ENCODE measurements around the gene TREML2.

Gene TREML2

DNA sequence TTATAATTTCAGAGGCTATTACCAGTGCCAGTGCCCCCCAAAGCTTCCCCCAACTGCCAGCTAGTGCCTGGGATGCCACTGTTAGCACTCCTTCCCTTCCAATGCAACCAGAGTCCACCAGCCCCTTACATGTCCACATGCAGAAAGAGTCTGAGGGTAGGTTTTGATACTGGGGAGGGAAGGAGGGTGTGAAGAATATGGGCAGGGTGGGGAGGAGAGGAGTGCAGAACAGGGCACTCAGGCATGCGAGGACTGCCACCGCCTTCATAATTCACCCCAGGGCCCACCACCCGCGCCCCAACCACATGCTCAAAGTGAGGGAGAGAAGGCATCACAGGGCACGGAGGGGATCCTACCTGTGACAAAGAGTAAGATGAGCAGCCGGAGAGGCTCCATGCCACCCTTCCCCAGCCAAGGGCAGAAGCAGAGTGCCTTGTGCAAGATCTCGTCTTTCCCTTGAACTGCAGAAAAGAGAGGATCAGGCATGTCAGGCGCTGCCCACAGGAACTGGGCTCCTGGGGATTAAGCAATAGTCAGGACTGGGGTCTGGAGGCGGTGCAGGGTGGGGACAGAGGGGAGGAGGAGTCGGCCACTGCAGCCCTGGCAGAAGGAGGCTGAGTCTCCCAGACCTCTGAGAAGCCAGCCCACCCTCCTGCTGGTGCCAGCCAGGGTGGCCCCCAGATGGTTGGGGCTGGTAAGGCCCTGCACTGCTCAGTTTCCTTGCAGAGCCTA, 38.1 kb downstream of the TREML2 start, which contains the start of gene TREM2:
Gene TREM2 (minus strand): TSS at position 430 of the 732 bp plus-strand sequence. CDS start 34 bp downstream, at position 396.
- TF ChIP-seq, protein P1, sequence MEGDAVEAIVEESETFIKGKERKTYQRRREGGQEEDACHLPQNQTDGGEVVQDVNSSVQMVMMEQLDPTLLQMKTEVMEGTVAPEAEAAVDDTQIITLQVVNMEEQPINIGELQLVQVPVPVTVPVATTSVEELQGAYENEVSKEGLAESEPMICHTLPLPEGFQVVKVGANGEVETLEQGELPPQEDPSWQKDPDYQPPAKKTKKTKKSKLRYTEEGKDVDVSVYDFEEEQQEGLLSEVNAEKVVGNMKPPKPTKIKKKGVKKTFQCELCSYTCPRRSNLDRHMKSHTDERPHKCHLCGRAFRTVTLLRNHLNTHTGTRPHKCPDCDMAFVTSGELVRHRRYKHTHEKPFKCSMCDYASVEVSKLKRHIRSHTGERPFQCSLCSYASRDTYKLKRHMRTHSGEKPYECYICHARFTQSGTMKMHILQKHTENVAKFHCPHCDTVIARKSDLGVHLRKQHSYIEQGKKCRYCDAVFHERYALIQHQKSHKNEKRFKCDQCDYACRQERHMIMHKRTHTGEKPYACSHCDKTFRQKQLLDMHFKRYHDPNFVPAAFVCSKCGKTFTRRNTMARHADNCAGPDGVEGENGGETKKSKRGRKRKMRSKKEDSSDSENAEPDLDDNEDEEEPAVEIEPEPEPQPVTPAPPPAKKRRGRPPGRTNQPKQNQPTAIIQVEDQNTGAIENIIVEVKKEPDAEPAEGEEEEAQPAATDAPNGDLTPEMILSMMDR (IDR thresholded peaks at IDR 0.05; ENCODE audit: low read depth, low read length) = no peak
- no peak within 1 kb of the TSS for H3K4me3 ChIP-seq (ENCODE audit: low read depth, low read length)

DNA sequence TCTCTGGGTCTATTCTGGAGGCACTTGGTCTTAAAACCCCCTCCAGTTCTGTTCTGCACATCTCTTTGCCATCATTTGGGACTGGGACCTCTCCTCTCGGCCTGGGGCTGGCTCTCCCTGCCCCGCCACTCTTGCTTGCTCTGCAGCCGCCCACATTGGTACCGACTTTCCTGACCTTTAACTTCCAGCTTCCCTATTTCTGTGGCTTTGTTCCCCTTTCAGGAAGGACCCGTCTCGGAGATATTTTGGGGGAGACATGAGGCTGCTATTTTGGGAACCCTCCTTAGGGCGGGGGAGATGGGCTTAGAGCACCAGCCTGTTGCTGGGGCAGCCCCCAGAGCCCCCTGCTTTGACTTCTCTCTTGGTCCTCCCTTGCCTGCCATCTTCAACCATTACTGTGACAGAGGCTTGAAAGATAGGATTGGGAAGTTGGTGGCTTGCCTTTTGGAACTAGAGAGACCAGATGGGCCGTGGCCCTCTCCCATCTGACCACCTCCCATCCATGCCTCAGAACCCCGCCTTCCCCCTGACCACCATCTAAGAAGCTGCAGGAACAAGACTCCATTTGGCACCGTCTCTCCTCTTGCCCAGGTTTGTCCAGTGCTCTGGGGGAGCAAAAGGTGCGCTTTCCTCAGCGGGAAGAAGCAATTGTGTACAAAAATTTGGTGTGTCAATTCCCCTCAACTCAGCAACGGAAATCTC, 38.9 kb downstream of the TREML2 start:
- no peak overlapping the region for H3K4me3 ChIP-seq (ENCODE audit: low read depth, low read length)
- TF ChIP-seq, protein P1 (IDR thresholded peaks at IDR 0.05; ENCODE audit: low read depth, low read length) = no peak

DNA sequence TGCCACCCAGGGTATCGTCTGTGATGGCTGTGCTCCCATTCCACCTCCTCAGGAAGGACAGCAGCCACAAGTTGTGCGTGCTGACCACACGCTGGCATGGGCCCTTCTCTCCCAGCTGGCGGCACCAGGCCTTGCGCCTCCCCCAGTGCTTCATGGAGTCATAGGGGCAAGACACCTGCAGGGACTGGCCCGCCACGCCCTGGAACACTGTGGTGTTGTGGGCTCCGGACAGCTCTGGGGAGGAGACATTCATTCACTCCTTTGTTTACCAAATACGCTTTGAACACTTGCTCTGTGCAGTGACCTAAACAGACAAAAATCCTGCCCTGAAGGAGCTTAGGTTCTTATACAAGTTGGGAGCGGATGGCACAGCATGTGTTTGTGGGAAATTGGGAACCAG, 39.6 kb downstream of the TREML2 start:
- H3K4me3 ChIP-seq (ENCODE audit: low read depth, low read length) = no peak overlapping the region
- TF ChIP-seq, protein P1 (IDR thresholded peaks at IDR 0.05; ENCODE audit: low read depth, low read length) = no peak

- TF ChIP-seq, protein P1 (IDR thresholded peaks at IDR 0.05; ENCODE audit: low read depth, low read length) = no peak
- no peak overlapping the region for H3K4me3 ChIP-seq (ENCODE audit: low read depth, low read length)
Measured at GRCh38 chr6:41160933-41161332, 40.0 kb downstream of the TREML2 start.

- no peak overlapping the region for H3K4me3 ChIP-seq (ENCODE audit: low read depth, low read length)
- TF ChIP-seq, protein P1 (IDR thresholded peaks at IDR 0.05; ENCODE audit: low read depth, low read length) = no peak
Measured at GRCh38 chr6:41159415-41160082, 41.4 kb downstream of the TREML2 start.

GRCh38 chr6:41157323-41157722, 43.6 kb downstream of the TREML2 start:
- TF ChIP-seq, protein P1 (IDR thresholded peaks at IDR 0.05; ENCODE audit: low read depth, low read length) = no peak
- no peak overlapping the region for H3K4me3 ChIP-seq (ENCODE audit: low read depth, low read length)
